CD14-positive monocyte (primary cell): ENCODE data around the gene SYCP1. TPM values are rescaled to one million over a fixed set of nuclear protein-coding genes. Genes with fewer than 3 reads are reported as not detected.

Experiments
- DNase-seq, 3 donors: peaks; one replicate each; pipeline ENCODE4 v3.0.0-alpha.2; 2011 to 2022
- H2AFZ ChIP-seq: 2 replicates; pipeline ENCODE4 v1.6.0; 2012; ENCODE audit warnings: mild to moderate bottlenecking, low read depth, low read length, inconsistent platforms; ENCODE audit not compliant: insufficient read depth, poor library complexity, severe bottlenecking
- H3K27ac ChIP-seq, 2 donors: 1 replicate in 1 of 2; 2 replicates in 1 of 2; pipeline ENCODE4 v1.5.1; 2012 to 2013; ENCODE audit warnings: low read length in 2 of 2, control low read depth in 1 of 2, inconsistent platforms in 1 of 2, low read depth in 1 of 2, mild to moderate bottlenecking in 1 of 2
- H3K27me3 ChIP-seq, 2 donors: one replicate each; pipeline versions ENCODE4 v1.6.0 to v1.6.1; 2011 to 2013; ENCODE audit warnings: low read length in 2 of 2; ENCODE audit not compliant: control insufficient read depth in 2 of 2, insufficient read depth in 2 of 2
- H3K36me3 ChIP-seq, 2 donors: replicated peaks in 1 of 2; 1 replicate in 1 of 2; 2 replicates in 1 of 2; pipeline versions ENCODE4 v1.5.1 to v1.6.1; 2012 to 2013; ENCODE audit warnings: low read length in 2 of 2, control low read depth in 1 of 2, inconsistent platforms in 1 of 2, mild to moderate bottlenecking in 1 of 2; ENCODE audit not compliant: insufficient read depth in 2 of 2, control insufficient read depth in 1 of 2
- H3K4me1 ChIP-seq, 2 donors: 1 replicate in 1 of 2; 2 replicates in 1 of 2; pipeline versions ENCODE4 v1.5.1 to v1.6.1; 2012 to 2013; ENCODE audit warnings: low read length in 2 of 2, control low read depth in 1 of 2, inconsistent platforms in 1 of 2, mild to moderate bottlenecking in 1 of 2, moderate library complexity in 1 of 2; ENCODE audit not compliant: insufficient read depth in 2 of 2, control insufficient read depth in 1 of 2
- H3K4me2 ChIP-seq: replicated peaks from 2 replicates; pipeline ENCODE3; 2012; ENCODE audit warnings: low read length, moderate library complexity, mild to moderate bottlenecking; ENCODE audit not compliant: poor library complexity, severe bottlenecking; ENCODE audit errors: extremely low read depth
- H3K4me3 ChIP-seq, 3 experiments: fragments of 200-600 bp in 1 of 3; sonication (generic) in 1 of 3; replicated peaks in 1 of 3; 1 replicate in 2 of 3; 2 replicates in 1 of 3; pipeline ENCODE4 v1.5.1; 2011 to 2013; ENCODE audit warnings: low read length in 3 of 3, mild to moderate bottlenecking in 3 of 3, control low read depth in 2 of 3, low read depth in 2 of 3, inconsistent platforms in 1 of 3, moderate library complexity in 1 of 3
- H3K79me2 ChIP-seq: 2 replicates; pipeline ENCODE4 v1.6.0; 2012; ENCODE audit warnings: mild to moderate bottlenecking, control low read depth, inconsistent platforms, low read length, moderate library complexity; ENCODE audit not compliant: insufficient read depth
- H3K9ac ChIP-seq: 2 replicates; pipeline ENCODE4 v1.6.0; 2017; ENCODE audit warnings: low read length, mild to moderate bottlenecking; ENCODE audit not compliant: insufficient read depth, poor library complexity, severe bottlenecking
- H3K9me3 ChIP-seq, 2 donors: replicated peaks in 1 of 2; 1 replicate in 1 of 2; 2 replicates in 1 of 2; pipeline versions ENCODE4 v1.5.1 to v1.6.1; 2012 to 2013; ENCODE audit warnings: low read length in 2 of 2, control low read depth in 1 of 2; ENCODE audit not compliant: control insufficient read depth in 1 of 2, insufficient read depth in 1 of 2
- H4K20me1 ChIP-seq: 2 replicates; pipeline ENCODE4 v1.6.0; 2012; ENCODE audit warnings: mild to moderate bottlenecking, low read length, control low read depth, moderate library complexity; ENCODE audit not compliant: insufficient read depth
- H3K27ac Mint-ChIP-seq, 7 donors: one replicate each; pipeline ENCODE4 v1.8.0; 2020; ENCODE audit warnings: mild to moderate bottlenecking in 7 of 7, mixed read lengths in 7 of 7, moderate library complexity in 6 of 7, inconsistent platforms in 2 of 7
- H3K27me3 Mint-ChIP-seq, 3 donors: one replicate each; pipeline ENCODE4 v1.8.0; 2021 to 2022; ENCODE audit warnings: low read depth in 3 of 3, mild to moderate bottlenecking in 3 of 3, mixed read lengths in 3 of 3, moderate library complexity in 3 of 3, inconsistent platforms in 1 of 3
- H3K36me3 Mint-ChIP-seq, 2 donors: one replicate each; pipeline ENCODE4 v1.8.0; 2020; ENCODE audit warnings: mixed read lengths in 2 of 2, inconsistent platforms in 1 of 2, mild to moderate bottlenecking in 1 of 2
- H3K4me1 Mint-ChIP-seq: one replicate; pipeline ENCODE4 v1.8.0; 2020; ENCODE audit warnings: mild to moderate bottlenecking, mixed read lengths
- H3K4me3 Mint-ChIP-seq, 2 donors: one replicate each; pipeline ENCODE4 v1.8.0; 2020; ENCODE audit warnings: mild to moderate bottlenecking in 2 of 2, mixed read lengths in 2 of 2, moderate library complexity in 1 of 2
- H3K9me3 Mint-ChIP-seq, 7 donors: one replicate each; pipeline ENCODE4 v1.8.0; 2020 to 2022; ENCODE audit warnings: mixed read lengths in 7 of 7, mild to moderate bottlenecking in 6 of 7, moderate library complexity in 6 of 7, inconsistent platforms in 2 of 7
- CTCF ChIP-seq: fragments of 200-600 bp; IDR thresholded peaks from one replicate; pipeline ENCODE4 v1.8.0; 2022; ENCODE audit warnings: antibody characterized with exemption, mild to moderate bottlenecking
- WGBS: methylation state at CpG from one replicate; pipeline ENCODE4 v1.1.5; 2013; ENCODE audit warnings: missing lambda C conversion rate; ENCODE audit not compliant: insufficient coverage; 5-methylcytosine and 5-hydroxymethylcytosine counted together
- intact Hi-C, 2 donors: fragments of 100-400 bp; cut with micrococcal nuclease; formaldehyde crosslinking; loops; one replicate each; pipeline versions ENCODE4 v1.15.0 to v1.15.1; 2023
- polyA plus RNA-seq, 3 donors: library from polyadenylated mRNA; depleted of rRNA in 1 of 3; unstranded in 2 of 3; stranded (reverse) in 1 of 3; fragments of 300-500 nt in 2 of 3; fragments of >200 nt in 1 of 3; fragmentation: Illumina TruSeq in 2 of 3; gene quantifications; 1 replicate in 2 of 3; 2 replicates in 1 of 3; pipeline ENCODE4 v1.2.3, GENCODE V29; 2012 to 2021

The SYCP1 gene
- polyA plus RNA-seq, 3 donors, result not detected

- no peak overlapping the region for H3K9ac ChIP-seq
- H3K9me3 Mint-ChIP-seq, result peaks cover 0 to 20% (median 6%) of the 10 kb centered on the region in 7 donors
- no peaks in the 10 kb centered on the region for H4K20me1 ChIP-seq
- no peaks in the 10 kb centered on the region for H3K27me3 ChIP-seq
- no peaks in the 10 kb centered on the region for H3K36me3 Mint-ChIP-seq
- H3K4me2 ChIP-seq, result no peak overlapping the region
- no peaks in the 10 kb centered on the region for H3K27me3 Mint-ChIP-seq
- no peaks in the 10 kb centered on the region for H3K79me2 ChIP-seq
- no peak for TF ChIP-seq CTCF
- no peak overlapping the region for H3K27ac Mint-ChIP-seq
- WGBS, result 83% methylated on average over 3 of the region's 4 CpGs
- peaks cover 3 to 5% of the 10 kb centered on the region in 2 donors for H3K4me1 ChIP-seq
- H3K4me1 Mint-ChIP-seq, result peaks cover 5% of the 10 kb centered on the region
- intact Hi-C loops, result no loop called here
- no peak overlapping the region for H3K4me3 ChIP-seq
- no peak overlapping the region for H3K4me3 Mint-ChIP-seq
- peaks cover 0 to 3% of the 10 kb centered on the region in 2 donors for H3K9me3 ChIP-seq
- H3K36me3 ChIP-seq, result no peaks in the 10 kb centered on the region
- H2AFZ ChIP-seq, result no peak overlapping the region
- DNase-seq, result no peak
- H3K27ac ChIP-seq, result no peak overlapping the region
Measured at GRCh38 chr1:114833421-114833820, 21.2 kb upstream of the SYCP1 start.

DNA sequence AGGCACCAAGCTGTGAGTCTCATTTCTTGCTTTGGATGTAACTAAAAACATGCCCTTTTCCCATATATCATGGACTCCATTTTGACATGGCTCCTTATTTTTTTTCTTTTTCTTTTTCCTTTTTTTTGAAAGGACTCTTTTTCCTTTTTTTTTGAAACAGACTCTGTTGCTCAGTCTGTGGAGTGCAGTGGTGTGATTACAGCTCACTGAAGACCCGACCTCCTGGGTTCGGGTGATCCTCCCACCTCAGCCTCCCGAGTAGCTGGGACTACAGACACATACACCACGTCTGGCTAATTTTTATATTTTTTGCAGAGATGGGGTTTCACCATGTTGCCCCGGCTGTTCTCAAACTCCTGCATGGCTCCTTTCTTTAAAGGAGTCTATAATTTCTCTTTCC is 10.4 kb upstream of the SYCP1 start:
- no peaks in the 10 kb centered on the region for H3K27me3 ChIP-seq
- intact Hi-C loops, result no loop called here
- no peak overlapping the region for H3K4me3 ChIP-seq
- H3K9me3 Mint-ChIP-seq, result peaks cover 0 to 4% (median 0%) of the 10 kb centered on the region in 7 donors
- no peaks in the 10 kb centered on the region for H4K20me1 ChIP-seq
- no peaks in the 10 kb centered on the region for H3K79me2 ChIP-seq
- H3K4me1 Mint-ChIP-seq, result peaks cover 3% of the 10 kb centered on the region
- no peak overlapping the region for H3K9ac ChIP-seq
- no peak for TF ChIP-seq CTCF
- no peak overlapping the region for H2AFZ ChIP-seq
- H3K36me3 ChIP-seq, result no peaks in the 10 kb centered on the region
- H3K27ac ChIP-seq, result no peak overlapping the region
- no peak for DNase-seq
- H3K27me3 Mint-ChIP-seq, result peaks cover 0 to 8% (median 5%) of the 10 kb centered on the region in 3 donors
- no peak overlapping the region for H3K4me3 Mint-ChIP-seq
- peak overlapping the region in 1 of 7 donors; percentile 75 for H3K27ac Mint-ChIP-seq
- no peaks in the 10 kb centered on the region for H3K9me3 ChIP-seq
- H3K4me1 ChIP-seq, result no peaks in the 10 kb centered on the region
- no CpG with 5 or more reads among the region's 5 CpGs for WGBS
- H3K4me2 ChIP-seq, result no peak overlapping the region
- H3K36me3 Mint-ChIP-seq, result no peaks in the 10 kb centered on the region
